Activated B cell treated with CpG ODN at 0.5 μM for 24 hours (primary cell): ENCODE results near the gene TBX3. TPM values are rescaled to one million over a fixed set of nuclear protein-coding genes. Genes with fewer than 3 reads are reported as not detected.

Experiments used
- ATAC-seq: fragments of 200-7000 bp; cut with Tn5 transposase; one replicate; pipeline ENCODE4 v1.10.0; 2021; ENCODE audit warnings: low read depth, mild to moderate bottlenecking, moderate library complexity
- CTCF ChIA-PET: fragments of 350-600 bp; sonication (Branson Sonifier 250); formaldehyde crosslinking; loops from one replicate; lab custom pipeline; 2021; ENCODE audit warnings: antibody characterized with exemption; lab: Charles Lee
- POLR2A ChIA-PET: fragments of 350-600 bp; sonication (Branson Sonifier 250); formaldehyde crosslinking; loops from one replicate; lab custom pipeline; 2021; ENCODE audit warnings: antibody characterized with exemption; lab: Charles Lee
- DNase-seq: peaks from one replicate; pipeline ENCODE4 v3.0.0; 2022
- H3K27ac Mint-ChIP-seq: one replicate; pipeline ENCODE4 v1.8.0; 2020; ENCODE audit warnings: mixed read lengths
- H3K27me3 Mint-ChIP-seq: one replicate; pipeline ENCODE4 v1.8.0; 2021; ENCODE audit warnings: mixed read lengths
- H3K36me3 Mint-ChIP-seq: one replicate; pipeline ENCODE4 v1.8.0; 2021; ENCODE audit warnings: low read depth, mixed read lengths
- H3K4me1 Mint-ChIP-seq: one replicate; pipeline ENCODE4 v1.8.0; 2021; ENCODE audit warnings: mixed read lengths
- H3K4me3 Mint-ChIP-seq: one replicate; pipeline ENCODE4 v1.8.0; 2020; ENCODE audit warnings: mild to moderate bottlenecking, mixed read lengths
- H3K9me3 Mint-ChIP-seq: one replicate; pipeline ENCODE4 v1.8.0; 2020; ENCODE audit warnings: mixed read lengths
- CTCF ChIP-seq: fragments of 200-600 bp; IDR thresholded peaks from one replicate; pipeline ENCODE4 v1.8.0; 2022; ENCODE audit warnings: antibody characterized with exemption, mild to moderate bottlenecking
- intact Hi-C: fragments of 100-400 bp; cut with micrococcal nuclease; formaldehyde crosslinking; loops from one replicate; pipeline ENCODE4 v1.15.1; 2024
- total RNA-seq: library from RNA; stranded (reverse); gene quantifications from 2 replicates; pipeline ENCODE4 v1.2.3, GENCODE V29; 2022

TBX3 gene
- total RNA-seq, 1 donor from 2014 or later, result not detected

GRCh38 chr12:114682106-114682784, 1.7 kb downstream of the TBX3 start:
- peaks cover 23% of the 10 kb centered on the region for H3K4me1 Mint-ChIP-seq
- H3K27ac Mint-ChIP-seq, result no peak overlapping the region
- ATAC-seq, result no peak
- no peaks in the 10 kb centered on the region for H3K36me3 Mint-ChIP-seq
- H3K4me3 Mint-ChIP-seq, result no peak overlapping the region
- no peak for TF ChIP-seq CTCF
- peaks cover 86% of the 10 kb centered on the region for H3K27me3 Mint-ChIP-seq
- ChIA-PET POLR2A (no interaction called here), CTCF (no interaction called here)
- no peaks in the 10 kb centered on the region for H3K9me3 Mint-ChIP-seq
- DNase-seq, result no peak
- intact Hi-C loops, result no loop called here

- H3K9me3 Mint-ChIP-seq, result no peaks in the 10 kb centered on the region
- no peaks in the 10 kb centered on the region for H3K36me3 Mint-ChIP-seq
- no peak overlapping the region for H3K4me3 Mint-ChIP-seq
- ATAC-seq (no peak), DNase-seq (no peak)
- ChIA-PET POLR2A (no interaction called here), CTCF (no interaction called here)
- peaks cover 21% of the 10 kb centered on the region for H3K4me1 Mint-ChIP-seq
- intact Hi-C loops, result no loop called here
- no peak overlapping the region for H3K27ac Mint-ChIP-seq
- TF ChIP-seq CTCF, result no peak
- H3K27me3 Mint-ChIP-seq, result peaks cover 85% of the 10 kb centered on the region
Measured at GRCh38 chr12:114681116-114681871, 2.7 kb downstream of the TBX3 start.

GRCh38 chr12:114680604-114681069, 3.3 kb downstream of the TBX3 start:
- Mint-ChIP-seq H3K9me3 (no peaks in the 10 kb centered on the region), H3K27me3 (peaks cover 83% of the 10 kb centered on the region), H3K27ac (no peak overlapping the region), H3K4me1 (peaks cover 21% of the 10 kb centered on the region), H3K36me3 (no peaks in the 10 kb centered on the region), H3K4me3 (no peak overlapping the region)
- ATAC-seq, result no peak
- TF ChIP-seq CTCF, result no peak
- no peak for DNase-seq
- POLR2A ChIA-PET, result no interaction called here
- CTCF ChIA-PET, result no interaction called here
- intact Hi-C loops, result no loop called here

- intact Hi-C loops, result no loop called here
- TF ChIP-seq CTCF, result no peak
- no peak overlapping the region for H3K4me3 Mint-ChIP-seq
Measured at GRCh38 chr12:114679942-114680341, 4.0 kb downstream of the TBX3 start.

GRCh38 chr12:114679452-114679875, 4.5 kb downstream of the TBX3 start:
- no peak for DNase-seq
- Mint-ChIP-seq H3K4me1 (peaks cover 17% of the 10 kb centered on the region), H3K36me3 (no peaks in the 10 kb centered on the region), H3K9me3 (no peaks in the 10 kb centered on the region), H3K27ac (no peak overlapping the region), H3K27me3 (peaks cover 75% of the 10 kb centered on the region), H3K4me3 (no peak overlapping the region)
- POLR2A ChIA-PET, result no interaction called here
- TF ChIP-seq CTCF, result no peak
- CTCF ChIA-PET, result no interaction called here
- intact Hi-C loops, result no loop called here
- ATAC-seq, result no peak

More at GRCh38 chr12:114679942-114680341, 4.0 kb downstream of the TBX3 start:
- no peaks in the 10 kb centered on the region for H3K9me3 Mint-ChIP-seq
- no peak for ATAC-seq
- DNase-seq, result no peak
- ChIA-PET CTCF (no interaction called here), POLR2A (no interaction called here)
- no peaks in the 10 kb centered on the region for H3K36me3 Mint-ChIP-seq
- peaks cover 19% of the 10 kb centered on the region for H3K4me1 Mint-ChIP-seq
- H3K27me3 Mint-ChIP-seq, result peaks cover 78% of the 10 kb centered on the region
- no peak overlapping the region for H3K27ac Mint-ChIP-seq
